GM18511 (cell line): Measurements from ENCODE around the gene LRRC4B.

ENCODE experiments used
- ATAC-seq: cut with Tn5 transposase; IDR thresholded peaks from one replicate; pipeline ENCODE4 v1.9.1; 2021; ENCODE audit warnings: mild to moderate bottlenecking, moderate library complexity; ENCODE audit not compliant: unreplicated experiment

The LRRC4B gene

GRCh38 chr19:50467566-50467965, 100.7 kb downstream of the LRRC4B start:
- ATAC-seq = no peak
